ENCODE results near the gene CIDEB.

The CIDEB gene

GRCh38 chr14:24269368-24269767 is 38.4 kb downstream of the CIDEB start:
- H3K27ac ChIP-seq (replicated peaks): no peak overlapping the region
- H3K4me3 ChIP-seq (replicated peaks; ENCODE audit: insufficient read depth, low read length): no peak overlapping the region
- TF ChIP-seq GABPA (IDR thresholded peaks at IDR 0.05; ENCODE audit: low read depth): no peak
- no peak for TF ChIP-seq CTCF (IDR thresholded peaks at IDR 0.05; ENCODE audit: insufficient read depth, low read length)
- no peak for TF ChIP-seq SPI1 (IDR thresholded peaks at IDR 0.05; ENCODE audit: borderline replicate concordance, low read depth)
- no peak for TF ChIP-seq REST (IDR thresholded peaks at IDR 0.05; ENCODE audit: insufficient replicate concordance, low read depth)
- no peak for TF ChIP-seq POLR2AphosphoS5 (IDR thresholded peaks at IDR 0.05; ENCODE audit: low read depth)
- DNase-seq (ENCODE audit: low read depth in 1 of 2, low spot score in 1 of 2): no peak
- H3K27me3 ChIP-seq (ENCODE audit: insufficient read depth, poor library complexity, severe bottlenecking): no peaks in the 10 kb centered on the region

DNA sequence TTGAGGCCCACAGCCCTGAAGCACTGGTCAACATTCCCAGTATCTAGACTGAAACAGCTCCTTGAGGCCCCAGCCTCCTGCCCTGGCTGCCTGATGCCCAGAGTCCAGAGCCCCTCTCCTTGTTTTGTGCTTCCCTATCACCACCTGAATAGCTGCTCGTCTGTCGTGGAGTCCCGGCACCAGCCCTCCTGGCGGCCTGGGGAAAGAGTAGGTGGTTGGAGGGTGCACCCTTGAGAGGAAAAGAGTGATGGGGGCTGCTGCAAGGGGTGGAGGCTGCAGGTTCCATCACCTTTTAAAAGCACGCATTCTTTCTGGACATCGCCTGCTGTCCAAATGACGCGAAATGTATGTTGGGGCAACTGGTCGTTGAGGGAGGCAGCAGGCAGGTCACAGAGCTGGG is 39.6 kb downstream of the CIDEB start:
- Histone ChIP-seq H3K4me3 (replicated peaks; ENCODE audit: insufficient read depth, low read length) (no peak overlapping the region), H3K27me3 (ENCODE audit: insufficient read depth, poor library complexity, severe bottlenecking) (no peaks in the 10 kb centered on the region), H3K27ac (replicated peaks) (no peak overlapping the region)
- no peak for DNase-seq (ENCODE audit: low read depth in 1 of 2, low spot score in 1 of 2)
- TF ChIP-seq POLR2AphosphoS5 (IDR thresholded peaks at IDR 0.05; ENCODE audit: low read depth) (no peak), SPI1 (IDR thresholded peaks at IDR 0.05; ENCODE audit: borderline replicate concordance, low read depth) (no peak), GABPA (IDR thresholded peaks at IDR 0.05; ENCODE audit: low read depth) (no peak), REST (IDR thresholded peaks at IDR 0.05; ENCODE audit: insufficient replicate concordance, low read depth) (no peak), CTCF (IDR thresholded peaks at IDR 0.05; ENCODE audit: insufficient read depth, low read length) (no peak)

DNA sequence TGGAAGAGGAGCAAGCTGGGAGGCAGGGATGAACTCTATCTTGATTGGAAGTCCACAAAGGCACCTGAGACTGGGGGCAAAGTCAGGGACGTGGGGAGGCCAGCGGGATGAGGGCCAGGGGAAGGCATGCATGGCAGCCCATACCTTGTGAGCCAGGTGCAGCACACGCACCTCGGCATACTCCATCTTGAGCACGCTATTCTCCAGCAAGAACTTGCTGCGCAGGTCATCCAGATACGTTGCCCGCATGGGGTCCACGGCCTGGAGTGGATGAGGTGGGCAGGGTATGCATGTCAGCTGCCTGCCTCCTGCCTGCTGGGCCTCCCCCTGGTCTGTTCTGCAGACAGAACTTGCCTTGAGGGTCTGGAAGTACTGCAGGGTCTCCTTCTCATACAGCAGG is 40.3 kb downstream of the CIDEB start:
- TF ChIP-seq CTCF (IDR thresholded peaks at IDR 0.05; ENCODE audit: insufficient read depth, low read length): no peak
- no peak for TF ChIP-seq POLR2AphosphoS5 (IDR thresholded peaks at IDR 0.05; ENCODE audit: low read depth)
- no peak for TF ChIP-seq REST (IDR thresholded peaks at IDR 0.05; ENCODE audit: insufficient replicate concordance, low read depth)
- TF ChIP-seq SPI1 (IDR thresholded peaks at IDR 0.05; ENCODE audit: borderline replicate concordance, low read depth): no peak
- no peak for TF ChIP-seq GABPA (IDR thresholded peaks at IDR 0.05; ENCODE audit: low read depth)
- Histone ChIP-seq H3K27me3 (ENCODE audit: insufficient read depth, poor library complexity, severe bottlenecking) (no peaks in the 10 kb centered on the region), H3K4me3 (replicated peaks; ENCODE audit: insufficient read depth, low read length) (no peak overlapping the region), H3K27ac (replicated peaks) (no peak overlapping the region)
- no peak for DNase-seq (ENCODE audit: low read depth in 1 of 2, low spot score in 1 of 2)
